GM12878 (cell line): ENCODE results near the gene CDC37. TPM values are rescaled to one million over a fixed set of nuclear protein-coding genes. Genes with fewer than 3 reads are reported as not detected.
A peak's percentile ranks its signal among the peaks of the same experiment; 100 is the strongest.

Source experiments
- CBFB ChIP-seq: IDR thresholded peaks from 2 replicates; pipeline ENCODE4 v1.6.1; 2016; ENCODE audit warnings: antibody characterized with exemption, low read depth
- HDAC6 ChIP-seq: fragments of 200-600 bp; sonication (generic); IDR thresholded peaks from one replicate; pipeline ENCODE4 v1.8.0; 2017; ENCODE audit warnings: antibody characterized with exemption; ENCODE audit not compliant: unreplicated experiment
- JUNB ChIP-seq: IDR thresholded peaks from 2 replicates; pipeline ENCODE4 v1.6.1; 2016; ENCODE audit warnings: antibody characterized with exemption, mild to moderate bottlenecking
- RBBP5 ChIP-seq: fragments of 200-600 bp; sonication (generic); conservative IDR thresholded peaks from 2 replicates; pipeline ENCODE4 v1.6.1; 2016
- ZNF217 ChIP-seq: fragments of 450-650 bp; IDR thresholded peaks from 2 replicates; pipeline ENCODE4 v1.6.1; 2017; ENCODE audit warnings: antibody characterized with exemption, mild to moderate bottlenecking
- polyA plus RNA-seq, 11 experiments: library from polyadenylated mRNA; depleted of rRNA in 4 of 11; unstranded in 6 of 11; stranded (reverse) in 5 of 11; fragments of >200 nt; fragmentation: Nextera tagmentation in 4 of 11; fragmentation: Illumina TruSeq in 1 of 11; extraction: Ambion mirVana in 4 of 11; extraction: Trizol in 1 of 11; gene quantifications; 1 replicate in 1 of 11; 2 replicates in 10 of 11; pipeline versions ENCODE4 v1.2.1 to v1.2.3, GENCODE V29; 2011 to 2016; ENCODE audit warnings: inconsistent platforms in 2 of 11, missing spikeins in 2 of 11, low read depth in 1 of 11
- total RNA-seq, 4 experiments: library from RNA; depleted of rRNA in 3 of 4; stranded (reverse); fragments of >200 nt in 3 of 4; fragmentation: Illumina TruSeq in 1 of 4; extraction: Trizol in 1 of 4; gene quantifications; 2 replicates each; pipeline versions ENCODE4 v1.2.1 to v1.2.3, GENCODE V29; 2013 to 2021
- TF ChIP-seq, protein P1 (sequence below): IDR thresholded peaks from 2 replicates; pipeline ENCODE4 v1.6.1; 2011; ENCODE audit warnings: borderline replicate concordance, low read depth, mild to moderate bottlenecking, moderate library complexity, low read length; ENCODE audit not compliant: insufficient read depth, poor library complexity, severe bottlenecking
- TF ChIP-seq, protein P2 (sequence below): fragments of 450-650 bp; IDR thresholded peaks from 2 replicates; pipeline ENCODE4 v1.6.1; 2018; ENCODE audit warnings: mild to moderate bottlenecking, low read depth, moderate library complexity; ENCODE audit not compliant: partially characterized antibody

Gene CDC37
- total and polyA plus RNA-seq, 10 of the 15 experiments (the other 5 are each of a cell fraction or from before 2014, with no cell fraction given), result 4.7 to 265 (median 176) TPM

DNA sequence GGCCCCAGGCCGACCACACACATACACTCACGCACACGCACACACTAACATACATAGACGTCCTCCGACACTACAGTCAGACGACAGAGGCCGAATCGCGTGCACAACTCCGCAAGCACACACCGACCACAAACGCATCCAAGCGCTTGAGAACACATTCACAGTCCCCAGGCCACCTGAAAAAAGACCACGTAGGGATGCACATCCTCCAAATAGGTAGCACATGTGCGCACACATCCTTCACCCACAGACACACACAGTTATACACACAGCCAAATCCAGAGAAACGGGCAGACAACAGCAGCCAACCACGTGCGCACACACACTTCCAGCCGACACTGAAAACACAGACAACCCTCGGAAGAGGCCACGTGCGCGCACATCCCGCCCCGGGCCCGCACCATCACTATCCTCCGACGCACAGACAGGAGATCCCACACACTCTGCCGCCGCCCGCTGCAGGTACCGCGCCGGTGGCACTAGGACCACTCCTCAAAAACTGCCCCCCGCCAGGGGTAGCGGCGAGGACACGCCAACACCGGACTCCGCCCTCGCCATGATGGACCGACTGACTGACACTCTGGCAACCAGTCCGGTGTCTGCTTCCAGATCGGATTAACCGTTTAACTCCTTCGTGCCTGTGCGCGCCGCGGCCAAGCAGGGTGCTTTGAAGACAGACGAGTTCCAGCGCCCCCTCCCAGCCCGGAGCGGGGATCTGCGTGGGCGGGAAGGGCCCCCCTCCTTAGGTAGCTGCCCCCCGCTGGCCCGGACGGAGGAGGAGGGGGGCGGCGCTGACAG, 16.5 kb upstream of the CDC37 start (continued):
- TF ChIP-seq, protein P1, sequence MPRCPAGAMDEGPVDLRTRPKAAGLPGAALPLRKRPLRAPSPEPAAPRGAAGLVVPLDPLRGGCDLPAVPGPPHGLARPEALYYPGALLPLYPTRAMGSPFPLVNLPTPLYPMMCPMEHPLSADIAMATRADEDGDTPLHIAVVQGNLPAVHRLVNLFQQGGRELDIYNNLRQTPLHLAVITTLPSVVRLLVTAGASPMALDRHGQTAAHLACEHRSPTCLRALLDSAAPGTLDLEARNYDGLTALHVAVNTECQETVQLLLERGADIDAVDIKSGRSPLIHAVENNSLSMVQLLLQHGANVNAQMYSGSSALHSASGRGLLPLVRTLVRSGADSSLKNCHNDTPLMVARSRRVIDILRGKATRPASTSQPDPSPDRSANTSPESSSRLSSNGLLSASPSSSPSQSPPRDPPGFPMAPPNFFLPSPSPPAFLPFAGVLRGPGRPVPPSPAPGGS, result no peak
- TF ChIP-seq, protein P2, sequence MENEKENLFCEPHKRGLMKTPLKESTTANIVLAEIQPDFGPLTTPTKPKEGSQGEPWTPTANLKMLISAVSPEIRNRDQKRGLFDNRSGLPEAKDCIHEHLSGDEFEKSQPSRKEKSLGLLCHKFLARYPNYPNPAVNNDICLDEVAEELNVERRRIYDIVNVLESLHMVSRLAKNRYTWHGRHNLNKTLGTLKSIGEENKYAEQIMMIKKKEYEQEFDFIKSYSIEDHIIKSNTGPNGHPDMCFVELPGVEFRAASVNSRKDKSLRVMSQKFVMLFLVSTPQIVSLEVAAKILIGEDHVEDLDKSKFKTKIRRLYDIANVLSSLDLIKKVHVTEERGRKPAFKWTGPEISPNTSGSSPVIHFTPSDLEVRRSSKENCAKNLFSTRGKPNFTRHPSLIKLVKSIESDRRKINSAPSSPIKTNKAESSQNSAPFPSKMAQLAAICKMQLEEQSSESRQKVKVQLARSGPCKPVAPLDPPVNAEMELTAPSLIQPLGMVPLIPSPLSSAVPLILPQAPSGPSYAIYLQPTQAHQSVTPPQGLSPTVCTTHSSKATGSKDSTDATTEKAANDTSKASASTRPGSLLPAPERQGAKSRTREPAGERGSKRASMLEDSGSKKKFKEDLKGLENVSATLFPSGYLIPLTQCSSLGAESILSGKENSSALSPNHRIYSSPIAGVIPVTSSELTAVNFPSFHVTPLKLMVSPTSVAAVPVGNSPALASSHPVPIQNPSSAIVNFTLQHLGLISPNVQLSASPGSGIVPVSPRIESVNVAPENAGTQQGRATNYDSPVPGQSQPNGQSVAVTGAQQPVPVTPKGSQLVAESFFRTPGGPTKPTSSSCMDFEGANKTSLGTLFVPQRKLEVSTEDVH, result no peak
- TF ChIP-seq ZNF217 (no peak), HDAC6 (no peak), RBBP5 (no peak), CBFB (peak; percentile 32; the same call in 1 of the 2 replicates), JUNB (no peak)
